DMS79 (cell line): ENCODE results near the gene NPW.

ENCODE experiments used
- DNase-seq: peaks from one replicate; lab custom pipeline; 2025; lab: John Stamatoyannopoulos, UW

The NPW gene

DNA sequence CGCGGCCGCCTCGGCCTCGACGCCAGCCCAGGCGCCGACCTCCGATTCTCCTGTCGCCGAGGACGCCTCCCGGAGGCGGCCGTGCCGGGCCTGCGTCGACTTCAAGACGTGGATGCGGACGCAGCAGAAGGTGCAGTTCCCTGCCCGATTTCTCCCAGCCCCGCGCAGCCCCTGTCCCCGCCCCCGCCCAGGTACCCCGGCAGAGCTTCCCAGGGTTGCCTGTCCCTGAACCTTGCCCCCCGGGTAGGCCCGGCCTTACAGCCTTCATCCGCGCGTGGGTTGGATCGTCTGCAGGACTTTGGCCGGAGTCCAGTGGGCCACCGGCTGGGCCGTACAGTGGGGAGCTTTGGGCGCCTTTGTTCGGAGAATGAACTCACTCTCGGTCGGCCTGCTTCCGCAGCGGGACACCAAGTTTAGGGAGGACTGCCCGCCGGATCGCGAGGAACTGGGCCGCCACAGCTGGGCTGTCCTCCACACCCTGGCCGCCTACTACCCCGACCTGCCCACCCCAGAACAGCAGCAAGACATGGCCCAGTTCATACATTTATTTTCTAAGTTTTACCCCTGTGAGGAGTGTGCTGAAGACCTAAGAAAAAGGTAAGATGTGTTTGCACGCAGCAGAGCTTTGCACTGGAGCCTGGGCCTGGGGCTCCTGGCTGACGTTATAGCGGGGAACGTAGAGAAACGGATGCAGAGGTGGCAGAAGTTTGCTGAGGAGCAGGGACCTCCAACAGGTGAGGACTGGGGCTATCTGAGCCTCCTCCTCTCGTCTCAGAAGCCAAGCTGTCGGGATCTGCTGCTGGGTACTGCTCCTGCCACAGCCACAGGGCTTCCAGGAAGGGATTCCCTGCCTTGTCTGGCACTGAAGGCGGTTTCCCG lies 35.0 kb upstream of the NPW start:
- DNase-seq = no peak

DNA sequence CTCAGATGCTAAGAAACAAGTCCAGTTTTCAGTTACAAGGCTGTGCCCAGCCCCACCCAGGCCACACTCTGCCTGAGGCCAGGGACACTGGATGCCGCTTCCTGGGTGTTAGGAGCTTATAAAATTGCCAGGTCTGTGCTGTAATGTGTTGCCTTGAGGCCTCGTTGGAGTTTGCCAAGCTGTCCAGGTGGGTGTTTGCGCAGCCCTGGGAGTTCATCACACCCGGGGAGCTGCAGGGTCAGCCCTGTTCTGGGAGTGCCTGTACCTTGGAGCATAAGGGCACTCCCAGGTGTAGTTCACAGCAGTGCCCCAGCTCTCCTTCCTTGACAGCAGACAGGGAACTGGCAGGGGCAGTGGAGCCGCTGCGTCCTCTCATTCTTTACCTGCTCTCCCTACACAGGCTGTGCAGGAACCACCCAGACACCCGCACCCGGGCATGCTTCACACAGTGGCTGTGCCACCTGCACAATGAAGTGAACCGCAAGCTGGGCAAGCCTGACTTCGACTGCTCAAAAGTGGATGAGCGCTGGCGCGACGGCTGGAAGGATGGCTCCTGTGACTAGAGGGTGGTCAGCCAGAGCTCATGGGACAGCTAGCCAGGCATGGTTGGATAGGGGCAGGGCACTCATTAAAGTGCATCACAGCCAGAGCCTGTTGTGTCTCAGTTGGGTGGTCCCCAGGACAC lies 34.0 kb upstream of the NPW start:
- DNase-seq = no peak

DNA sequence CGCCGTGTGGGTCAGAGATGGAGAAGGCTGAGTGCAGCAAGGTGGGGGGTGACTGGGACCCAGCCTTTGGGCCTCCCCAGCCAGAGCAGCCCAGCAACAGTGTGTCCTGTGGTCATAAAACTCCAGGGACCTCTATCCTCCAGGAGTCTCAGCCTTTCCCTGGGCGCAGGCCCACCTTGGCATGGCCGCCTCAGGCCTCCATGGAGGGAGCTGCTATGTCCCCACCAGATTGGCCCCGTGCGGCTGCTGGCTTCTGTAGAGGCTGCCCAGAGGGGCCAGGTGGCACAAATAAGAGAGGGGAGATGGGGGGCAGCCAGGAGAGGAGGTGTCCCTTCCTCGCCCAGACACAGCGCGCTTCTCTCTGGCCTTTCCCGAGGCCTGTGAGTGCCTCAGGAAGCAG lies 32.4 kb upstream of the NPW start:
- no peak for DNase-seq

DNA sequence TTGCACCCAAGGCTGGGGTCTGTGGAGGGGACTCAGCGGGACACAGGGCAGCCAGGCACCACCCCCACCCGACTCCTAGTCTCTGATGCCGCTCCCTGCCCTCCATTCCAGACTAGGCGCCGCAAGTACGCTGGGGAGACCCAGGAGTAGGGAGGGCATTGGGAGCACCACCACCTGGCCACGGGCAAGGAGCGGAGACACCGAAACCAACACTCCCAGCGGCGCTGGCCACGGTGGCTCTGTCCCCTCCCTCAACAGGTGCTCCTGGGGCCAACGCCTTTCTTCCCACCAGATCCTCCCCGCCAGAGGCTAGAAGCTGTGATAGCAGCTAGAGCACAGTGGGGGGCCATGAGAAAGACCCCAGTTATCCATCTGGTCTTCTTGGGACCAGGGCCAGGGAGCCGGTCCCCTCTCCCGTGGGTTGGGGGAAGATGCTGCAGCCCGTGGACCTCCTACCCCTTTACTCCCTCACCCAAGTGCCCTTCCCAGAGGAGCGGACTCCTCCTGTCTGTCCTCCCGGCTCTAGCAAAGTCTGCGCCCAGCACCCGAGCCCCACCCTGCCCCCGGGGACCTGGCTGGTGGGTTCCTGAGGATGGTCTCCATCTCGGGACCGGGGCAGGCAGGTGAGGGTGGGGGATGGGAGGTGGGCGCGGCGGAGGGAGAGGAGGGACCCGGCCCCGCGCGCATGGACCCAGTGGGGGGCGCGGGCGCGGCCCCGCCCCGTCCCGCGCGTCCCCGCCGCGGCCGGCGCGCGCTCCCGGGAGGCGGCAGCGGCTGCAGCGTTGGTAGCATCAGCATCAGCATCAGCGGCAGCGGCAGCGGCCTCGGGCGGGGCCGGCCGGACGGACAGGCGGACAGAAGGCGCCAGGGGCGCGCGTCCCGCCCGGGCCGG lies 30.1 kb upstream of the NPW start, which contains the start of gene SYNGR3:
SYNGR3 (plus strand) TSS at position 762 of the 892 bp plus-strand sequence. CDS start 133 bp downstream, outside the sequence.
- no peak for DNase-seq

DNA sequence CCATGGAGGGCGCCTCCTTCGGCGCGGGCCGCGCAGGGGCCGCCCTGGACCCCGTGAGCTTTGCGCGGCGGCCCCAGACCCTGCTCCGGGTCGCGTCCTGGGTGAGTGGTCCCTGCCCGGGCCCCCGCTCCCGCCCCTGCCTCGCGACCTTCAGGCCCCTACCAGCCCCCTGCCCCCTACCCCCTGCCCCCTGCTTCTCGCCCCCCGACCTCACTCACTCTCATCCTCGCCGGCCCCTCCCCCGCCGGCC lies 29.6 kb upstream of the NPW start:
- no peak for DNase-seq

DNA sequence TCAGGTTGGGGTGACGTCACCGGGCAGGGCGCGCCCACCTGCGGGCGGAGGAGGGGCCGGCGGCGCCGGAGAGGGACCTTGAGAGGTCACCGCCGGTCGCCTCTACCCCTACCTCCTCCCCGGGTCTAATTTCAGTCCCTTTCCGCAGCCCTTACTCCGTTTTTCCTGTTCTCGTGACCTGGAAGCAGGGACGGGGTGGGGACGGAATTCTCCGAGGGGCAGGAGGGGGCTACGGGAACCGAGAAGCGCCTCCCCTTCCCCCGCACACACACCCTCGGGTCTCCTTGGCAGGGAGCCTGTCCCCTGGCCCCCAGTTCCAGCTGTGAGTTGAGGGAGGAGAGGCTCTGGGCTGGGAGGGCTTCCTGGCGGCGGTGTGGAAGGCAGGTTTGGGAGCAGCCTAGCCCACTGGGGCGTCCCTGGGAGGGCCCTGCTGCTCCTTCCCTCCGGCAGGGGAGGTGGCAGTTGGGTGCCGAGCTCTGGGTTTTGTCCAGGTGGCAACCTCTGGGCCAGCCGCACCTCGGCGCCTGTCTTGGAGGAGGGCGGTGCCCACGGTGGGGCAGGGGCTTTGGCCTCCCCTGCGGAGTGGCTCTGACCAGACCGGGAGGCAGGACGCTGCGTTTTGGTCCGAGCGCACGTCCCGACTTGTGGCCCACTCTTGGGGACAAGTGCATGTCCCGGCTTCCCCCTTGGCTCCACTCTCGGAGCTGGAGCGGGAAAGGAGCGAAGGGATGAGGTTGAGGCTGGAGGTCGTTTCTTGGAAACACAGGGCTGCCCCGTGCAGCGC lies 29.0 kb upstream of the NPW start:
- no peak for DNase-seq

DNA sequence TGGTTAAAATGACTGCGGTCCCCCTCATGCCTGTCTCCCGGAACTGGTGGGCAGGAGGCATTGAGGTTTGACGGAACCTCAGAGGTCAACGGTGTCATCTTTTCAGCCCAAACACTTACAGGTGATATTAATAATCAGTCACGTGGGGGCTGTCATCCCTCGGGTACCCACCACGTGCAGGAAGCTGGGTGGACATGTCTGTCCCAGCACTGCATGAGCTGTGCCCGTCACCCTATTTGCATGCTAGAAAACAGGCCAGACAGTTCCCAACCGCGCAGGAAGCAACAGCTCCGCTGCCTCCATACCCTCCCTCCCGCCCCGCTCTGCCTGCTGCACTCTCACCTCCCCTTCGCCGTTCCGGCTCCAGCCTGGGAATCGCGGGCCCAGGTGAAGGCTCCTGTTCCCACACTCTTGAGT lies 28.4 kb upstream of the NPW start:
- no peak for DNase-seq

DNA sequence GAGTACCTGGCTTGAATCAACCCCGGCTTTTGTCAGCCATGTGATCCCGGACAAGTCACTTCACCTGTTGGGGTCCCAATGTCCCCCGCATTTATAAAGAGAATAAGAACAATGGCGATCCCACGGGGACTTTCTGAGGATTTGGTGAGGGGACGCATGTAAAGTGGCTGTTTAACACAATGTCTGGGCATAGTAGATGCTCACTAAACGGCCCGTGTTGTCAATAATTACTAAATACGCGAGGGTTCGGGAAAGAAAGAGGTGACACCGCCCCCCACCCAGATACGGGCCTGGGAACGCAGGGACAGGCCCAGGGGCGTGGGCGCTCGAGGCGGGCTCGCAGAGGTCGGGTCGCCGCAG lies 28.0 kb upstream of the NPW start:
- no peak for DNase-seq

DNA sequence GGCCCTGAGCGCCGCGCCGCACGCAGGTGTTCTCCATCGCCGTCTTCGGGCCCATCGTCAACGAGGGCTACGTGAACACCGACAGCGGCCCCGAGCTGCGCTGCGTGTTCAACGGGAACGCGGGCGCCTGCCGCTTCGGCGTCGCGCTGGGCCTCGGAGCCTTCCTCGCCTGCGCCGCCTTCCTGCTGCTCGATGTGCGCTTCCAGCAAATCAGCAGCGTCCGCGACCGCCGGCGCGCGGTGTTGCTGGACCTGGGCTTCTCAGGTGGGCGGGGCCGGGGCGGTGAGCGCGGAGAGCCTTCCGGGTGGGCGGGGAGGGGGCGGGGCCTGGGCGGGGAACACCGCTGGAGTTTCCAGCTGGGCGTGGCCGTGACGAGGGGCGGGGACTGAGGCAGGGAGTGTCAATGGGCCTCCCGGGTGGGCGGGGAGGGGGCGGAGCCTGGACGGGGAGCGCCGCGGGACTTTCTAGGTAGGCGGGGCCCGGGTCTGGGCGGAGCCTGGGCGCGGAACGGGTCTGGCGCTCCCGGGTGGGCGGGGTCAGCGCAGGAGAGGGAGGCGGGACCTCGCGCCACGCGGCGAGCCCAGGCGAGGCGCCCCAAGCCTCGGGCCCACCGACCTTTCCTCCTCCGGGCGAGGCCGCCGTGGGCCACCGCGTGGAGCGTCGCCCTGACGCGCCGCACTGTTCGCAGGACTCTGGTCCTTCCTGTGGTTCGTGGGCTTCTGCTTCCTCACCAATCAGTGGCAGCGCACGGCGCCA lies 27.5 kb upstream of the NPW start:
- DNase-seq = no peak

DNA sequence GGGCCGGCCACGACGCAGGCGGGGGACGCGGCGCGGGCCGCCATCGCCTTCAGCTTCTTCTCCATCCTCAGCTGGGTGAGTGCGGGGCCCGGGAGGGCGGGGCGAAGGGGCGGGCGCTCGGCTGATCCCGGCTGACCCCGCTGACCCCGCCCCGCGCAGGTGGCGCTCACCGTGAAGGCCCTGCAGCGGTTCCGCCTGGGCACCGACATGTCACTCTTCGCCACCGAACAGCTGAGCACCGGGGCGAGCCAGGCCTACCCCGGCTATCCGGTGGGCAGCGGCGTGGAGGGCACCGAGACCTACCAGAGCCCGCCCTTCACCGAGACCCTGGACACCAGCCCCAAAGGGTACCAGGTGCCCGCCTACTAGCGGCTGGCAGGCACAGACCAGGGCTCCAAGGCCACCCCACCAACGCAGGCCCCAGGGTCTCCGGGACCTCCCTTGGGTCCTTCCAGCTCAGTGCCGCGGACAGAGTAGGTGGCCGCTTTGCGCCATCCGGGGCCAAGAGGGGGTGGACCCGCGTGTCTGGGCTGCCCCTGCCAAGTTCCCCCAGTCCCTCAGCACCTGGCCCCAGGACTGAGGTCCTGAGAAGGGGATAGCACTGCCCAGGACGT lies 26.8 kb upstream of the NPW start:
- DNase-seq = no peak

DNA sequence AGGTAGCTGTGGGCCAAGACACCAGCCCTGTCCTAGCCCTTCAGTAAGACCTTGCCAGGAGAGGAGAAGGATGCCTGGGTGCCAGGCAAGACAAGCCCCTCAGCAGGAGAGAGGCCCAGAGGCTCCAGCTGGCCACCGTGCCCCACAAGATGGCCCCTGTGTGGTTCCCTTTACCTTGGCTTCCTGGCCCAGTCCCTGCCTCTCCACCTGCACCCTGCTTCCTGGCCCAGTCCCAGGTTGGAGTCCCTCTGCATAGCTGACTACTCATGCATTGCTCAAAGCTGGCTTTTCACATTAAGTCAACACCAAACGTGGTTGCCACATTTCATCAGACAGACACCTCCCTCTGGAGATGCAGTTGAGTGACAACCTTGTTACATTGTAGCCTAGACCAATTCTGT lies 25.9 kb upstream of the NPW start:
- no peak for DNase-seq

DNA sequence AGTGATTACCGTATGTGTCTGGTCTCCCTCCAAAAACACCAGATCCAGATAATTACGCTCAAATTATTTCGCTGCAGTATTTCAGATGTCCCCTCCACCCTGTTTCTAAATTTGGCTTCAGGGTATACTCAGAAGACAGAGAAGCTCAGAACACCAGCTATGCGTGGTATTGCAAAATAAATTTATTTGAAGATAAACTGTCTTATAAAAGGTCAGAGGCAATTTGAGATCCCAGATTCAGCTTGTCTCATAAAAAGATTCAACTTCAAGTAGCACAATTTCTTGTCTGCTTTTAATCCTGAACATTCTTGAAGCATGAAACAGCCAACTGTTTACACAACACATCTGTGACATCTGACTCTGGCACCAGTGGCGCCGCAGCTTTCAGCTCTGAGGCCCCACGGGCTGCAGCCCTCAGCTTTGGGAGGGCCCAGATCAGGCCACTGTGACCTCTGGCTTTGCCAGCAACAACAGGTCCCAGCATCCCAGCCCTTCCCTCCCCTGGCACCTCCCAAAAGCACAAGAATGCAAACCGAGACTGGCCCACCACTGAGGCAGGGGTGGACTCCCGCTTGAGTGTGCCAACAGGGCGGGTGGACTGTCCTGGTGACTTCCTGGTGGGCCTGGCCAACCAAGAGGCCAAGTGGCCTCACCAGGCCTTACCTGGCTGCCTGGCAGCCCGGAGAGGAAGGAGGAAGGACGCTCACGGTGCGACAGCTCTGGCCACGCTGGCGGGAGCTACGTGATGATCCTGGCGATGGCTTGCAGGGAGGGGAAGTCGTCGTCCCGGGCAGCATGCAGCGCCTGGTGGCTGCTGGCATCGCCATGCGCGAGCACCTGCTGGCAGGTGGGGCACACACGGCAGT lies 21.9 kb upstream of the NPW start:
- DNase-seq = no peak

DNA sequence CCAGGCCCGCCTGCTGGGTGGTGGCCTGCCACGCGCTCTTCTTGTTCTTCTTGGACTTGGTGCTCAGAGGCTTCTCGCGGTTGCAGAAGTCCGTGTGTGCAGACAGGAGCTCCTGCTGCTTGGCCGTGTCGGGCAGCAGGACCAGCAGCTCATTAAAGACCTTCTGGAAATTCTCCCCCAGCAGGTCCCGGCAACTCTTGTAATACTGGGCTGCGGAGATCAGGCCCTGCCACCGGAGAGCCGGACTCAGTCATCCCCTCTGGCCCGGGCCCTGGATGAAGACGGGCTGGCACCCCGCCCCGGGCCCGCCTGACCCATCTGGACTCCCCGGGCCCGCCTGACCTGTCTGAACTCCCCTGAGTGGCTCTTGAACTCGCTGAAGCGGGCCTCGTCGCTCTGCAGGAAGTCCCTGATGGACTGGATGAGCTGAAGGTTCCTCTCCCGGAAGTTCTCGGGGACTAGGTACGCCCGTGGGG lies 21.2 kb upstream of the NPW start:
- no peak for DNase-seq

DNA sequence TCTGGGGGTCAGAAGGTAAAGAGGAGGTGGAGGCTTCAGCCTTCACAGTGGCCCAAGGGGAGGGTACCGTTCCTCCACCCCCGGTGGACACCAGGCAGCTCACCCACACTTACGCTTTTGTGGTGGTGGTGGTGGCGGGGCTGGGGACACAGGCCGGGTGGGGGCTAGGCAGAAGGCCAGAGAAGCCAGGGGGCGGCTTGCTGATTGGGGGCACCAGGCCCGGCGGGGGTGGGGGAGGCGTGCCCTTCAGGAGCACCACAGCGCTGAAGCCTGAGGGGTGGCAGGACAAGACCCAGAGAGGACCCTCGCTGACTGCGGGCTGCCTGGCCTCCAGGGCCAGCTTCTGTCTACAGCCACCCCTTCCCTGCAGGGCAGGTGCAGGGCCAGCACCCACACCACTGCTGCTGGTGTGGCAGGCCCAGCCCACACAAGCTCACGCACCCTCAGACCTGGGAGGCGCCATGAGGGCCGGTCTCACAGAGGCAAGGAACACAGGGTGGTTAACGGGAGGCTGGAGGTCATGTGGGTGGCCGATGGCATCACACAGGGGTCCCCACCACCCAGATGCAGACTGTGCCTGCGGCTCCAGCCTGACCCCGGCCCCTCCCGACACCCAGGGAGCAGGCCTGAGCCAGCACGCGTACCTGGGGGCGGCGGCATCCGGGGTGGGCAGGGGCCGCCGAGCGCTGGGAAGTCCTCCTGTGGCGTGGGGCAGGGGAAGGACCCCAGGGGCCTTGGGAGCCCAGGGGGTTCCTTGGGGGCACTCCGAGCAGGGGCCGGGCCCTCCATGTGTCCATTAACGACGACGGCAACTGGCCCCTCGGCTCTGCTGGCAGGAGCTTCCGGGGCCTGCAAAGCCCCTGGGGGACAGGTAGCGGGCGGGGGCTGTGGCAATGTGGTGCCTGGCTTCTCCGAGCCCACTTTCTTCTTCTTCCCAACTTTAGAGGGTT lies 20.5 kb upstream of the NPW start:
- no peak for DNase-seq

DNA sequence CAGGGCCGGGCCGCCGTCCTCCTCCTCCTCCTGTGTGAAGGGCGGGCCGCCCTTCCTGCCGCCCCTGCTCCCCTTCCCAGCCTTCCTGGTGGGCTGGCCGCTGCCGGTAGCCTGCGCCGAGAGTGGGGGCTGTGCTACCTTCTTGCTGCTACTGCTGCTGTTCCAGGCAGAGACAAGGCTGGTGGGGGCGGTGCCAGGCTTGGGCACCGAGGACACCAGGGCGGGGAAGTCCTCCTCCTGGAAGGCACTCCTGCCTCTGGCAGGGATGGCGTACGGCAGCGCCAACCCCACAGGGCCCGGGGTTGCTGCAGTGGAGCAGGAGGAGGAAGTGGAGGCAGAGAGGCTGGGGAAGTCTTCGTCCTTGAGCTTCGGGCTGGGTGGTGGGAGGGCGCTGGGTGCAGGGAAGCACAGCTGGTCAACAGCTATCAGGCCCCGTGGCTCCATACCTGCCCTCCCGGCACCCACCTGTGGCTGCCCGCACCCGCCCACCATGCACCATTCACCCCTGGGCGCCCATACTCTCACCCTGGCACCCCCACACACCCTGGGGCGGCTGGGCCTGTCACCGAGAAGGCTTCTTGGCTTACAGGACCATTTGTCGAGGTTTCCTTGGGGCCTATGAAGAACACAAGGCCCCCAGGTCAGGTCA lies 19.6 kb upstream of the NPW start:
- DNase-seq = no peak

DNA sequence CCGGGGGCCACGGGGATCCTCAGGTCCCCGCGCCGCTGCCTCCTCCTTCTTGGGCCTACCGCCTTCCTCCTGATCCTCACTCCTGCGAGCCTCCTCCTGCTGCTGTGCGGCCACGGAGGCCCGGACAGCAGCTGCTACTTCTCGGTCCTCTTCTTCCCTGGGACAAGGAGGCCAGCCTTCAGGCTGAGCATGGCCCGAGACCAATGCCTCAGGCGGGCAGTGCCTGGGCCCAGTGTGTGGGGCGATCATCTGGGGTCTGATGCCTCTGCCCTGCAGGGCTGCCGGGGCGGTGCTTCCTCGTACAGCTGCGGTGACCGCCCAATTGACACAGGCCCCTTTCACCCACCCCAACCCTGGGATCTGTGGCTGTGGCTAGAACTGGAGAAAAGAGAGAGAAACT lies 18.6 kb upstream of the NPW start:
- no peak for DNase-seq

DNA sequence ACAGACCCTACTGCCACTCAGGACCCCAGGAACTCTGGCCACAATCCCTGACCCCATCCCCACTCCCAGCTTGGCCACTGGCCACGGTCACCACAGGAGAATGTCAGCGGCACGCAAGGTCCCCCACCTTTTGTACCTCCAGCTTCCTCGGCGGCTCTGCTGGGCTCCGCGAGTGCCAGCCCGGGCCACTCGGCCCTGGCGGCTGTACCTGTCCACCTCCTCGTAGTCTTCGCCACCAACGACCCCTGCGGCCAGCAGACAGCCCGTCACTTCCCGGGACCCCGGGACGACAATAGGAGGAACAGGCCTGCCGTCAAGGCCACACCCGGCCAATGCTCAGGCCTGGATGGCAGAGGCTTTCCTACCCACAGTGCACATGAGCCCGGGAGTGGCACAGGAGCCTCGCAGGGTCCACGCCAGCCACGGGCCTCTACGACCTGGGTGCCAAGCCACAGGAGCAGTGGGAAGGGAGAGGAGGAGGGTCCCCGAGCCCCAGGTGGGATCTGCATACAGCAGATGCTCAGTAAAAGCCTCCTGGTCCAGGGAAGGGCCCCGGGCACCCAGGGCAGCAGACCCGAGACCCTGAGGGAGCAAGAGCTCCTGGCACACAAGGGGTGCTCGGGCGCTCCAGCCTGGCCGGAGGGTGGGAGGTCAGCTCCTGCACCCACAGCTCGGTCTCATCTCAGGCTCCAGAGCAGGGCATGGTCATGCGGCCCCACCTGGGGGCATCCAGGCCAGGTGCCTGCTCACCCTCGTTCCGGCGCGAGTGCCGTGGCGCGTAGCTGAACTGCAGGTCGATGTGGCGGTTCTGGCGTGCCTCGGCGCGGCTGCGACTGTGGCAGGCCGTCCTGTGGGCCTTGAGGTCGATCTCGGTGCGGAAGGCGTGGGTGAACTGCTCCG lies 17.9 kb upstream of the NPW start:
- no peak for DNase-seq
